ENCODE measurements around the gene MARCHF3. TPM values are rescaled to one million over a fixed set of nuclear protein-coding genes. Genes with fewer than 3 reads are reported as not detected.

Gene MARCHF3
- total and polyA plus RNA-seq, 10 of the 15 experiments (the other 5 are each of a cell fraction or from before 2014, with no cell fraction given) = 3.6 to 24.1 (median 11.3) TPM

DNA sequence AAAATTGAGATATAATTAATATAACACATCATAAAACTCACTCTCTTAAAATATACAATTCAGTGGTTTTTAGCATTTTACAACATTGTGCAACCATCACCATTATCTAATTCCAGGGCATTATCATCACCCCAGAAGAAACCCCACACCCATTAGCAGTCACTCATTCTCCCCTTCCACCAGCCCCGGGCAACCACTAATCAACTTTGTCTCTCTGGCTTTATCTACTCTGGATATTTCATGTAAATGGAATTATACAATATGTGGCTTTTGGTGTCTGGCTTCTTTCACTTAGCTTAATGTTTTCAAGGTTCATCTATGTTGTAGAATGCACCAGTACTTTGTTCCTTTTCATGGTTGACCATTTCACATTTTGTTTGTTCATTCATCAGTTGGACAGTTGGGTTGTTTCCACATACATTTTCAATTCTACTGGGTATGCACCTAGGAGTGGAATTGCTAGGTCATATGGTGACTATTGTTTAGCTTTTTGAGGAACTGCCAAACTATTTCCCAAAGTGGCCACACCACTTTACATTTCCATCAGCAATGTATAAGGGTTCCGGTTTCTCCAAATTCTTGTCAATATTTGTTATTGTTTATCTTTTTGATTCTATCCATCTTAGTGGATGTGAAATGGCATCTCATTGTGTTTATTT, 62.4 kb downstream of the MARCHF3 start:
- Histone ChIP-seq H3K9me3 (replicated peaks; ENCODE audit: control insufficient read depth, insufficient read depth, low read length) (no peaks in the 10 kb centered on the region), H3K4me1 (ENCODE audit: control insufficient read depth, insufficient read depth, low read length) (peaks cover 33% of the 10 kb centered on the region), H4K20me1 (ENCODE audit: control insufficient read depth, insufficient read depth) (no peaks in the 10 kb centered on the region), H3K4me2 (ENCODE audit: control insufficient read depth, insufficient read depth) (no peak overlapping the region), H3K79me2 (ENCODE audit: control insufficient read depth, insufficient read depth, low read length) (no peaks in the 10 kb centered on the region), H3K36me3 (ENCODE audit: control insufficient read depth in 2 of 2, insufficient read depth in 2 of 2, low read length in 1 of 2) (no peaks in the 10 kb centered on the region), H2AFZ (ENCODE audit: control insufficient read depth, low read depth, low read length) (no peak overlapping the region), H3K4me3 (no peak overlapping the region), H3K27ac (ENCODE audit: control insufficient read depth, insufficient read depth) (no peak overlapping the region), H3K9ac (ENCODE audit: control insufficient read depth, insufficient read depth, low read length) (no peak overlapping the region), H3K27me3 (replicated peaks in 1 of 2; ENCODE audit: control insufficient read depth in 2 of 2, insufficient read depth in 2 of 2, low read length in 1 of 2) (no peaks in the 10 kb centered on the region)
- ChIA-PET POLR2A (interaction anchor here (1.0 to 1.3 kb wide), 2 partner anchors 26 to 55 kb away, joined by 3 to 4 read pairs; no protein-coding TSS in a partner anchor), SMC1A (ENCODE audit: uncharacterized antibody, unreplicated experiment) (interaction anchor here (2.2 to 11.5 kb wide), 4 partner anchors 10 to 58 kb away, joined by 12 to 102 read pairs (median 22); no protein-coding TSS in a partner anchor), RAD21 (ENCODE audit: unreplicated experiment) (interaction anchor here (1.7 to 11.5 kb wide), 3 partner anchors 31 to 61 kb away, joined by 5 to 102 read pairs (median 8); no protein-coding TSS in a partner anchor), CTCF (interaction anchor here (1.1 to 1.7 kb wide), 3 partner anchors 10 to 47 kb away, joined by 3 to 6 read pairs (median 3); no protein-coding TSS in a partner anchor)
- in situ Hi-C loops (cut with MboI) (no loop called here), intact Hi-C loops (cut with micrococcal nuclease; ENCODE audit: unreplicated experiment) (no loop called here)
- TF ChIP-seq NBN (IDR thresholded peaks at IDR 0.05) (no peak), GABPA (IDR thresholded peaks at IDR 0.05; ENCODE audit: low read depth) (no peak), ZNF622 (IDR thresholded peaks at IDR 0.05) (no peak)
- TF ChIP-seq, protein P1, sequence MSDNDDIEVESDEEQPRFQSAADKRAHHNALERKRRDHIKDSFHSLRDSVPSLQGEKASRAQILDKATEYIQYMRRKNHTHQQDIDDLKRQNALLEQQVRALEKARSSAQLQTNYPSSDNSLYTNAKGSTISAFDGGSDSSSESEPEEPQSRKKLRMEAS (IDR thresholded peaks at IDR 0.05; ENCODE audit: low read depth, low read length) = no peak
- TF ChIP-seq, protein P2, sequence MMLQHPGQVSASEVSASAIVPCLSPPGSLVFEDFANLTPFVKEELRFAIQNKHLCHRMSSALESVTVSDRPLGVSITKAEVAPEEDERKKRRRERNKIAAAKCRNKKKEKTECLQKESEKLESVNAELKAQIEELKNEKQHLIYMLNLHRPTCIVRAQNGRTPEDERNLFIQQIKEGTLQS (IDR thresholded peaks at IDR 0.05; ENCODE audit: borderline replicate concordance, extremely low read depth, low read depth, low read length) = no peak
- BruUV-seq (replicated peaks) = no TSS peak
- no peak for FAIRE-seq
- no peak for ATAC-seq
- no peak for DNase-seq (ENCODE audit: low read depth, low spot score)
- WGBS (ENCODE audit: insufficient coverage, insufficient replicate concordance, low lambda C conversion rate, missing lambda C conversion rate) = 98% methylated on average over 2 of the region's 2 CpGs

DNA sequence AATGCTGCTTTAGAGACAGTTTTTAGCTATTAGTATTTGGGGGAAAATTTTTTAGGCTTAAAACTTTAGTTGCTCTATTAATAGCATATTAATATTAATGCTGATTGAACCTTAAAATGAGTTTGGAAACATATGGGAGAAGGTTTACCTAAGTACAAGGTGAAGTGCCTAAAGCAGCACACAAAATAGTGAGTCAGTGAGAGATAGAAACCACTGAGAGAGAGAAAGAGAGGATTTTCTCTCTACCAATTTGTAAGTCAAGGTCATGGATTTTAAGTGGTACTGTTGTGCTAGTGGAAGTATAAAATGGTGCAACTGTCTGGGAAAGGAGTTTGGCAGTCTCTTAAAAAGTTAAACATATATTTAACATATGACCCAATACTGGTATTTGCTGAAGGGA, 64.9 kb downstream of the MARCHF3 start:
- H3K36me3 ChIP-seq (ENCODE audit: control insufficient read depth in 2 of 2, insufficient read depth in 2 of 2, low read length in 1 of 2) = no peaks in the 10 kb centered on the region
- no peak overlapping the region for H2AFZ ChIP-seq (ENCODE audit: control insufficient read depth, low read depth, low read length)
- ATAC-seq = peak; percentile 37
- H3K9me3 ChIP-seq (replicated peaks; ENCODE audit: control insufficient read depth, insufficient read depth, low read length) = no peaks in the 10 kb centered on the region
- TF ChIP-seq CHD1 (IDR thresholded peaks at IDR 0.05; ENCODE audit: low read depth, low read length) (no peak), IKZF1 (conservative IDR thresholded peaks at IDR 0.05) (peak; percentile 5; the same call in 1 of the 2 replicates), IKZF2 (IDR thresholded peaks at IDR 0.05) (0 out of 4 replicates have a peak, but pooled peaks of 1 of the 2 experiments have one; percentile 4)
- TF ChIP-seq, protein P3, sequence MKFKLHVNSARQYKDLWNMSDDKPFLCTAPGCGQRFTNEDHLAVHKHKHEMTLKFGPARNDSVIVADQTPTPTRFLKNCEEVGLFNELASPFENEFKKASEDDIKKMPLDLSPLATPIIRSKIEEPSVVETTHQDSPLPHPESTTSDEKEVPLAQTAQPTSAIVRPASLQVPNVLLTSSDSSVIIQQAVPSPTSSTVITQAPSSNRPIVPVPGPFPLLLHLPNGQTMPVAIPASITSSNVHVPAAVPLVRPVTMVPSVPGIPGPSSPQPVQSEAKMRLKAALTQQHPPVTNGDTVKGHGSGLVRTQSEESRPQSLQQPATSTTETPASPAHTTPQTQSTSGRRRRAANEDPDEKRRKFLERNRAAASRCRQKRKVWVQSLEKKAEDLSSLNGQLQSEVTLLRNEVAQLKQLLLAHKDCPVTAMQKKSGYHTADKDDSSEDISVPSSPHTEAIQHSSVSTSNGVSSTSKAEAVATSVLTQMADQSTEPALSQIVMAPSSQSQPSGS (IDR thresholded peaks at IDR 0.05; ENCODE audit: low read length) = no peak
- TF ChIP-seq, protein P4, sequence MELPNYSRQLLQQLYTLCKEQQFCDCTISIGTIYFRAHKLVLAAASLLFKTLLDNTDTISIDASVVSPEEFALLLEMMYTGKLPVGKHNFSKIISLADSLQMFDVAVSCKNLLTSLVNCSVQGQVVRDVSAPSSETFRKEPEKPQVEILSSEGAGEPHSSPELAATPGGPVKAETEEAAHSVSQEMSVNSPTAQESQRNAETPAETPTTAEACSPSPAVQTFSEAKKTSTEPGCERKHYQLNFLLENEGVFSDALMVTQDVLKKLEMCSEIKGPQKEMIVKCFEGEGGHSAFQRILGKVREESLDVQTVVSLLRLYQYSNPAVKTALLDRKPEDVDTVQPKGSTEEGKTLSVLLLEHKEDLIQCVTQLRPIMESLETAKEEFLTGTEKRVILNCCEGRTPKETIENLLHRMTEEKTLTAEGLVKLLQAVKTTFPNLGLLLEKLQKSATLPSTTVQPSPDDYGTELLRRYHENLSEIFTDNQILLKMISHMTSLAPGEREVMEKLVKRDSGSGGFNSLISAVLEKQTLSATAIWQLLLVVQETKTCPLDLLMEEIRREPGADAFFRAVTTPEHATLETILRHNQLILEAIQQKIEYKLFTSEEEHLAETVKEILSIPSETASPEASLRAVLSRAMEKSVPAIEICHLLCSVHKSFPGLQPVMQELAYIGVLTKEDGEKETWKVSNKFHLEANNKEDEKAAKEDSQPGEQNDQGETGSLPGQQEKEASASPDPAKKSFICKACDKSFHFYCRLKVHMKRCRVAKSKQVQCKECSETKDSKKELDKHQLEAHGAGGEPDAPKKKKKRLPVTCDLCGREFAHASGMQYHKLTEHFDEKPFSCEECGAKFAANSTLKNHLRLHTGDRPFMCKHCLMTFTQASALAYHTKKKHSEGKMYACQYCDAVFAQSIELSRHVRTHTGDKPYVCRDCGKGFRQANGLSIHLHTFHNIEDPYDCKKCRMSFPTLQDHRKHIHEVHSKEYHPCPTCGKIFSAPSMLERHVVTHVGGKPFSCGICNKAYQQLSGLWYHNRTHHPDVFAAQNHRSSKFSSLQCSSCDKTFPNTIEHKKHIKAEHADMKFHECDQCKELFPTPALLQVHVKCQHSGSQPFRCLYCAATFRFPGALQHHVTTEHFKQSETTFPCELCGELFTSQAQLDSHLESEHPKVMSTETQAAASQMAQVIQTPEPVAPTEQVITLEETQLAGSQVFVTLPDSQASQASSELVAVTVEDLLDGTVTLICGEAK (IDR thresholded peaks at IDR 0.05; ENCODE audit: borderline replicate concordance) = no peak
- no peak overlapping the region for H3K9ac ChIP-seq (ENCODE audit: control insufficient read depth, insufficient read depth, low read length)
- no peak for DNase-seq (ENCODE audit: low read depth, low spot score)
- no peak overlapping the region for H3K4me2 ChIP-seq (ENCODE audit: control insufficient read depth, insufficient read depth)
- H4K20me1 ChIP-seq (ENCODE audit: control insufficient read depth, insufficient read depth) = no peaks in the 10 kb centered on the region
- no TSS peak for BruUV-seq (replicated peaks)
- H3K27me3 ChIP-seq (replicated peaks in 1 of 2; ENCODE audit: control insufficient read depth in 2 of 2, insufficient read depth in 2 of 2, low read length in 1 of 2) = no peaks in the 10 kb centered on the region
- in situ Hi-C loops (cut with MboI) (no loop called here), intact Hi-C loops (cut with micrococcal nuclease; ENCODE audit: unreplicated experiment) (loop anchor here (2.0 kb wide), 1 partner anchor 47 kb away; no protein-coding TSS in a partner anchor)
- ChIA-PET CTCF (interaction anchor here (0.8 to 1.4 kb wide), 6 partner anchors 9 to 53 kb away, joined by 3 to 4 read pairs (median 4); no protein-coding TSS in a partner anchor), SMC1A (ENCODE audit: uncharacterized antibody, unreplicated experiment) (interaction anchor here (0.6 to 11.5 kb wide), 15 partner anchors 8 to 117 kb away, joined by 3 to 102 read pairs (median 6); no protein-coding TSS in a partner anchor), POLR2A (interaction anchor here (1.1 to 2.0 kb wide), 4 partner anchors 11 to 66 kb away, joined by 3 to 9 read pairs (median 4); no protein-coding TSS in a partner anchor), RAD21 (ENCODE audit: unreplicated experiment) (interaction anchor here (0.6 to 11.5 kb wide), 8 partner anchors 10 to 203 kb away, joined by 4 to 102 read pairs (median 4); no protein-coding TSS in a partner anchor)
- H3K79me2 ChIP-seq (ENCODE audit: control insufficient read depth, insufficient read depth, low read length) = no peaks in the 10 kb centered on the region
- H3K4me3 ChIP-seq = no peak overlapping the region
- no peak overlapping the region for H3K27ac ChIP-seq (ENCODE audit: control insufficient read depth, insufficient read depth)
- no peak for FAIRE-seq
- H3K4me1 ChIP-seq (ENCODE audit: control insufficient read depth, insufficient read depth, low read length) = peaks cover 15% of the 10 kb centered on the region

Measured in GM12878 (cell line).